ENCODE data around the gene RGS16. TPM values are rescaled to one million over a fixed set of nuclear protein-coding genes. Genes with fewer than 3 reads are reported as not detected.

RGS16 gene, protein sequence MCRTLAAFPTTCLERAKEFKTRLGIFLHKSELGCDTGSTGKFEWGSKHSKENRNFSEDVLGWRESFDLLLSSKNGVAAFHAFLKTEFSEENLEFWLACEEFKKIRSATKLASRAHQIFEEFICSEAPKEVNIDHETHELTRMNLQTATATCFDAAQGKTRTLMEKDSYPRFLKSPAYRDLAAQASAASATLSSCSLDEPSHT
- 17.9 and 20.1 TPM in 2 replicates for total RNA-seq (2014; rRNA removed; shearing (Covaris generic))
- total RNA-seq (2022), result 22.5 and 29.5 TPM in 2 replicates
- percentile 94 among the genes with signal in this experiment for Bru-seq, nascent RNA
- percentile 64 among the genes with signal in this experiment for BruChase-seq, experiment 1, labeled RNA remaining after a 6-hour chase
- percentile 70 among the genes with signal in this experiment for BruChase-seq, experiment 2, labeled RNA remaining after a 2-hour chase
- long read RNA-seq, transcript RGS16-201 (5 exons, 2,427 nt), result major isoform, 166 of 194 reads
- long read RNA-seq, partial matches to known transcripts, result 12 of 194 reads
- long read RNA-seq, other reads (novel, unspliced or antisense), result 16 of 194 reads

GRCh38 chr1:182604175-182605164, at the start of gene RGS16:
TSS of gene RGS16 (minus strand) at chr1:182604389. CDS start at chr1:182604259, 130 bp downstream.
- H3K9me2 ChIP-seq (ENCODE audit: insufficient read depth, low read length), result no peaks in the 10 kb centered on the region
- peak; percentile 96 for DNase-seq (ENCODE audit: low spot score)
- H3K4me2 ChIP-seq (ENCODE audit: low read length), result peak within 1 kb of the TSS; percentile 84
- no peaks in the 10 kb centered on the region for H3K9me3 ChIP-seq (ENCODE audit: low read length)
- peak within 1 kb of the TSS; percentile 47 for H3K27ac ChIP-seq (ENCODE audit: low read depth, low read length, poor library complexity, severe bottlenecking)
- H4K20me1 ChIP-seq (ENCODE audit: insufficient read depth, low read length), result peaks cover 24% of the 10 kb centered on the region; the same call in 1 of the 2 replicates
- H3K4me1 ChIP-seq (ENCODE audit: insufficient read depth, low read length, poor library complexity, severe bottlenecking), result peaks cover 59% of the 10 kb centered on the region
- H2AFZ ChIP-seq (ENCODE audit: low read length), result peak within 1 kb of the TSS; percentile 15; the same call in 1 of the 2 replicates
- peaks cover 42% of the 10 kb centered on the region for H3K79me2 ChIP-seq (ENCODE audit: insufficient read depth, low read depth, low read length)
- BruUV-seq (replicated peaks), result no TSS peak
- TF ChIP-seq CTCF (conservative IDR thresholded peaks at IDR 0.05; ENCODE audit: low read length) (no peak), EZH2phosphoT487 (IDR thresholded peaks at IDR 0.05; ENCODE audit: borderline replicate concordance, low read depth, low read length) (no peak)
- POLR2A ChIA-PET, result interaction anchor here (0.6 to 5.2 kb wide), 25 partner anchors 10 to 1377 kb away, joined by 3 to 69 read pairs (median 4); no protein-coding TSS in a partner anchor
- peaks cover 39% of the 10 kb centered on the region for H3K36me3 ChIP-seq (ENCODE audit: insufficient read depth, low read length)
- peak within 1 kb of the TSS; percentile 80 for H3K4me3 ChIP-seq (ENCODE audit: low read depth, low read length, poor library complexity, severe bottlenecking)
- intact Hi-C loops (cut with micrococcal nuclease; ENCODE audit: unreplicated experiment), result loop anchor here (1.0 to 10.0 kb wide), 4 partner anchors 11 to 310 kb away; no protein-coding TSS in a partner anchor
- CTCF ChIA-PET (ENCODE audit: unreplicated experiment), result interaction anchor here (0.6 to 12.7 kb wide), 6 partner anchors 43 to 181 kb away, joined by 3 to 189 read pairs (median 5); no protein-coding TSS in a partner anchor

DNA sequence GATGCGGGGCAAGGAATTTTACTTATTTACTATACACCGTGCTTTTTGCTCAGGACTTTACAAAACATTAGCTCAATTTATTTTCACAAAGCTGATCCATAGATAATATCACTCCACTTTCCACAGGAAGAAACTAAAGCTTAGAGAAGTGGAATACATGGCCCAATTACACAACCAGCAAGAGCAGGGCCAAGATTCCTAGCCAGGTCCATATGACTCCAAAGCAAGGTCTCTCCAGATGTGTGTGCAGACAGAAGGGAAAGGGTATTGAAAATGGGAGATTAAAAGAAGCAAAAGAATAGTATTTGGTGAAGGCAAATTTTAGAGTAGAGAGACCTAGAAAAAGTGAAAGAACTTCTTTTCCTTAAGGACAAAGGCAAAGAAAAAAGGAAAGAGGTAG, 49.8 kb upstream of the RGS16 start:
- H3K9me3 ChIP-seq (ENCODE audit: low read length), result no peaks in the 10 kb centered on the region
- DNase-seq (ENCODE audit: low spot score), result no peak
- no peak overlapping the region for H2AFZ ChIP-seq (ENCODE audit: low read length)
- no peak for TF ChIP-seq EZH2phosphoT487 (IDR thresholded peaks at IDR 0.05; ENCODE audit: borderline replicate concordance, low read depth, low read length)
- no peak for TF ChIP-seq CTCF (conservative IDR thresholded peaks at IDR 0.05; ENCODE audit: low read length)
- H3K36me3 ChIP-seq (ENCODE audit: insufficient read depth, low read length), result no peaks in the 10 kb centered on the region
- ChIA-PET CTCF (ENCODE audit: unreplicated experiment) (no interaction called here), POLR2A (interaction anchor here (0.6 to 4.1 kb wide), 7 partner anchors 8 to 51 kb away, joined by 3 to 32 read pairs (median 8); no protein-coding TSS in a partner anchor)
- H3K79me2 ChIP-seq (ENCODE audit: insufficient read depth, low read depth, low read length), result no peaks in the 10 kb centered on the region
- BruUV-seq (replicated peaks), result no TSS peak
- no peak overlapping the region for H3K4me3 ChIP-seq (ENCODE audit: low read depth, low read length, poor library complexity, severe bottlenecking)
- no peaks in the 10 kb centered on the region for H4K20me1 ChIP-seq (ENCODE audit: insufficient read depth, low read length)
- no peak overlapping the region for H3K4me2 ChIP-seq (ENCODE audit: low read length)
- no peak overlapping the region for H3K27ac ChIP-seq (ENCODE audit: low read depth, low read length, poor library complexity, severe bottlenecking)
- peaks cover 56% of the 10 kb centered on the region for H3K4me1 ChIP-seq (ENCODE audit: insufficient read depth, low read length, poor library complexity, severe bottlenecking)
- no peaks in the 10 kb centered on the region for H3K9me2 ChIP-seq (ENCODE audit: insufficient read depth, low read length)
- intact Hi-C loops (cut with micrococcal nuclease; ENCODE audit: unreplicated experiment), result no loop called here

All from OCI-LY7 (cell line).